OCI-LY7 (cell line): ENCODE results near the gene GGACT.
"Not testable (repeated sequence)": the region's sequence is repeated elsewhere in the genome, so short reads cannot be mapped to it uniquely, and the experiment has no call there.

Experiments
- CTCF ChIP-seq: fragments of 200-600 bp; sonication (generic); conservative IDR thresholded peaks from 2 replicates; pipeline ENCODE4 v1.5.1; 2014; ENCODE audit warnings: mild to moderate bottlenecking, antibody characterized with exemption, low read length, moderate library complexity, mixed read lengths
- EZH2phosphoT487 ChIP-seq: fragments of 200-600 bp; sonication (generic); IDR thresholded peaks from 2 replicates; pipeline ENCODE4 v1.6.1; 2018; ENCODE audit warnings: low read depth, borderline replicate concordance, mild to moderate bottlenecking, mixed run types, antibody characterized with exemption, low read length, moderate library complexity, mixed read lengths

DNA sequence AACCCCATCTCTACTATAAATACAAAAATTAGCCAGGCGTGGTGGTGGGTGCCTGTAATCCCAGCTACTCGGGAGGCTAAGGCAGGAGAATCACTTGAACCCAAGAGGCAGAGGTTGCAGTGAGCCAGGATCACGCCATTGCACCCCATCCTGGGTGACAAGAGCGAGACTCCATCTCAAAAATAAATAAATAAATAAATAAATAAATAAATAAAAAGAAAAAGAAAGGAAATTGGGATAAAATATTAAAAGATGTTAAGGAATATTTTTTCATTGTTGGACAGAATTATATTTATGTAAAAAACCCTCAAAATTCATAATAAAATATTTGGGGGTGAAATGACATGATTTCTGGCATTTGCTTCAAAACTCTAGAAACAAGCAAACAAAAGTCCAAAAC, 11.3 kb downstream of the GGACT start:
- TF ChIP-seq CTCF, EZH2phosphoT487: not testable (repeated sequence)
